ENCODE results near the gene AKR1A1.
"Not testable (repeated sequence)": the region's sequence is repeated elsewhere in the genome, so short reads cannot be mapped to it uniquely, and the experiment has no call there.

The AKR1A1 gene

DNA sequence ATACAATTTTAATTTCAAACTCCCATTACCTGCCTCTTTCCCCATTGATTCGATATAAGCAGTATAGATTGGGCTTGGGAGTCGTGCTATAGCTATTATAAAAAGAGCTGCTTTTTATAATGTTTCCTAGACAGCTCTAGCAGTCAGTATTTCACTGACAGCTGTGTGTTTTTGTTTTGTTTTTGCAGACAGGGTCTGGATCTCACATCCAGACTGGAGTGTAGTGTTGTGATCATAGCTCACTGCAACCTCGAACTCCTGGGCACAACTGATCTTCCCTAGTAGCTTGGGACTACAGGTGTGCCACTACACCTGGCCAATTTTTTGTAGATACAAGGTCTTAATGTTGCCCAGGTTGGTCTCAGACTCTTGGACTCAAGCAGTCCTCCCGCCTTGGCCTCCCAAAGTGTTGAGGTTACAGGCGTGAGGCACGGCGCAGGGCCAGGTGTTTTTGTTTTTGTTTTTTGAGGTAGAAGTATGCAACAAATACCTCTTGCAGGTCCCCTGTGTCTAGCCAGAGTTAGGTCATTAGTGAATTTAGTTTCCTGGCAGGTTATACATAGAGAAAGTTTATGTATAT is 35.0 kb downstream of the AKR1A1 start:
- no peak overlapping the region for H3K27ac ChIP-seq (ENCODE audit: insufficient read depth, low read depth, low read length, poor library complexity, severe bottlenecking)
- H3K4me3 ChIP-seq (ENCODE audit: insufficient read depth, low read depth, low read length) = peak overlapping the region; percentile 100
- 38% methylated on average over 7 of the region's 7 CpGs for WGBS, 2 experiments
- H3K36me3 ChIP-seq (ENCODE audit: control insufficient read depth, insufficient read depth, low read length) = no peaks in the 10 kb centered on the region
- H3K27me3 ChIP-seq (ENCODE audit: control insufficient read depth, insufficient read depth, low read length, poor library complexity, severe bottlenecking) = no peaks in the 10 kb centered on the region
- H3K9me3 ChIP-seq (ENCODE audit: control insufficient read depth, low read length) = no peaks in the 10 kb centered on the region
- H3K4me1 ChIP-seq (ENCODE audit: control insufficient read depth, insufficient read depth, low read length) = no peaks in the 10 kb centered on the region

DNA sequence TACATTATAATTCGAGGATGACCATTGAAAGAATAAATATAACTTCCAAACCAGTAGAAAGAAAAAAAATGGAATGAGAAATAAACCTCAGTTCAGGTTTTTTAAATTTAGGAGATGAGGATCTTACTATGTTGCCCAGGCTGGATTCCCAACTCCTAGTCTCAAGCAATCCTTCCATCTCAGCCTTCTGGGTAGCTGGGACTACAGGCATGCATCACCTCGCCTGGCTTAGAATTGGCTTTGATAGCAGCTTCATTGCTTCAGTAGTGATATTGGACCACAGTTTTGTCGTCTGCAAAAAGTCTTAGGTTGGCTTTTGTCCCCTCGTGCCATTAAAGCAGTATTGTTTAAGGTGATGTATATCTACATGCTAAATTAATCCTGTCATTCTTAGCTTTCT is 36.1 kb downstream of the AKR1A1 start:
- Histone ChIP-seq H3K4me3 (ENCODE audit: insufficient read depth, low read depth, low read length) (peak overlapping the region; percentile 100), H3K36me3 (ENCODE audit: control insufficient read depth, insufficient read depth, low read length) (peaks cover 6% of the 10 kb centered on the region), H3K9me3 (ENCODE audit: control insufficient read depth, low read length) (no peaks in the 10 kb centered on the region), H3K4me1 (ENCODE audit: control insufficient read depth, insufficient read depth, low read length) (no peaks in the 10 kb centered on the region), H3K27me3 (ENCODE audit: control insufficient read depth, insufficient read depth, low read length, poor library complexity, severe bottlenecking) (no peaks in the 10 kb centered on the region), H3K27ac (ENCODE audit: insufficient read depth, low read depth, low read length, poor library complexity, severe bottlenecking) (no peak overlapping the region)
- WGBS, 2 experiments = 84 to 85% methylated on average over 3 to 4 of the region's 4 CpGs

DNA sequence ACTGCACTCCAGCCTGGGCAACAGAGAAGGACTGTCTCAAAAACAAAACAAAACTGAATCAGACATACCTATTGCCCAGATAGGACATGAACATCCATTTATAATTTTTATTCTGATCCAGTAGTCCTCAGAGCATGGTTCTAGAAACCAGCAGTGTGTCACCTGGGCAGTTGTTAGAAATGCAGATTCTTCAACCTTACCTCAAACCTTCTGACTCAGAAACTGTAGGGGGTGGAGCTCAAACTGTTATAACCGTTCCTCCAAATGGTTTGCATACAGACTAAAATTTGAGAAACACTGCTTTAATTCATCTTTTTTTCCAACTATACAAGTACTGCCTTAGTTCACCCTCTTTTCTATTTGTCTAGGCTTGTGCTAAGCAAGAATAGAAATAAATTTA is 39.2 kb downstream of the AKR1A1 start:
- no peaks in the 10 kb centered on the region for H3K4me1 ChIP-seq (ENCODE audit: control insufficient read depth, insufficient read depth, low read length)
- H3K27ac ChIP-seq (ENCODE audit: insufficient read depth, low read depth, low read length, poor library complexity, severe bottlenecking) = no peak overlapping the region
- no peaks in the 10 kb centered on the region for H3K27me3 ChIP-seq (ENCODE audit: control insufficient read depth, insufficient read depth, low read length, poor library complexity, severe bottlenecking)
- 77 to 90% methylated on average over 1 of the region's 1 CpG for WGBS, 2 experiments
- no peaks in the 10 kb centered on the region for H3K9me3 ChIP-seq (ENCODE audit: control insufficient read depth, low read length)
- H3K4me3 ChIP-seq (ENCODE audit: insufficient read depth, low read depth, low read length) = no peak overlapping the region
- H3K36me3 ChIP-seq (ENCODE audit: control insufficient read depth, insufficient read depth, low read length) = peaks cover 18% of the 10 kb centered on the region

DNA sequence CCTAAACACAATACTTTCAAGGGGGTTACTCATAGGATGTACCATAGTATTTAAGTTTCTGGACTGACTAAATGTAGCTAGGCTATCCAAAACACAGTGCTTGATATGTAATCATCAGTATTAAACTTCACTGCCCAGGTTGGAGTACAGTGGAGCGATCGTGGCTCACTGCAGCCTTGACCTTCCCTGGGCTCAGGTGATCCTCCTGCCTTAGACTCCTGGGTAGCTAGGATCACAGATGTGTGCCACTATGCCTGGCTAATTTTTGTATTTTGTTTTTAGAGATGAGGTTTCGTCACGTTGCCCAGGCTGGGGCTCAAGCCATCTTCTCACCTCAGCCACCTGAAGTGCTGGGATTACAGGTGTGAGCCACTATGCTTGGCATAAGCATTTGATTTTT is 43.8 kb downstream of the AKR1A1 start:
- H3K4me3 ChIP-seq (ENCODE audit: insufficient read depth, low read depth, low read length) = no peak overlapping the region
- H3K9me3 ChIP-seq (ENCODE audit: control insufficient read depth, low read length) = no peaks in the 10 kb centered on the region
- no peaks in the 10 kb centered on the region for H3K4me1 ChIP-seq (ENCODE audit: control insufficient read depth, insufficient read depth, low read length)
- no peak overlapping the region for H3K27ac ChIP-seq (ENCODE audit: insufficient read depth, low read depth, low read length, poor library complexity, severe bottlenecking)
- WGBS, 2 experiments = 94 to 95% methylated on average over 4 of the region's 4 CpGs
- peaks cover 42% of the 10 kb centered on the region for H3K36me3 ChIP-seq (ENCODE audit: control insufficient read depth, insufficient read depth, low read length)
- no peaks in the 10 kb centered on the region for H3K27me3 ChIP-seq (ENCODE audit: control insufficient read depth, insufficient read depth, low read length, poor library complexity, severe bottlenecking)

DNA sequence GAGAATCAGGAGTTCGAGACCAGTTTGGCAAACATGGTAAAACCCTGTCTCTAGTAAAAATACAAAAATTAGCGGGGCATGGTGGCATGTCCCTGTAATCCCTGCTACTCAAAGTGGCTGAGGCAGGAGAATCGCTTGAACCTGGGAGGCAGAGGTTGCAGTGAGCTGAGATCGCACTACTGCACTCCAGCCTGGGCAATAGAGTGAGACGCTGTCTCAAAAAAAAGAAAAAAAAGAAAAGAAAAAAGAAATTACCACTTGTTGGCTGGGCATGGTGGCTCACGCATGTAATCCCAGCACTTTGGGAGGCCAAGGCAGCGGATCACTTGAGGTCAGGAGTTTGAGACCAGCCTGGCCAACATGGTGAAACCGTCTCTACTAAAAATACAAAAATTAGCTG is 46.1 kb downstream of the AKR1A1 start:
- WGBS, 2 experiments = 94 to 95% methylated on average over 8 of the region's 8 CpGs
- H3K27me3 ChIP-seq (ENCODE audit: control insufficient read depth, insufficient read depth, low read length, poor library complexity, severe bottlenecking); H3K4me3 ChIP-seq (ENCODE audit: insufficient read depth, low read depth, low read length); H3K4me1 ChIP-seq (ENCODE audit: control insufficient read depth, insufficient read depth, low read length); H3K27ac ChIP-seq (ENCODE audit: insufficient read depth, low read depth, low read length, poor library complexity, severe bottlenecking); H3K9me3 ChIP-seq (ENCODE audit: control insufficient read depth, low read length): not testable (repeated sequence)
- H3K36me3 ChIP-seq (ENCODE audit: control insufficient read depth, insufficient read depth, low read length) = peaks cover 35% of the 10 kb centered on the region

DNA sequence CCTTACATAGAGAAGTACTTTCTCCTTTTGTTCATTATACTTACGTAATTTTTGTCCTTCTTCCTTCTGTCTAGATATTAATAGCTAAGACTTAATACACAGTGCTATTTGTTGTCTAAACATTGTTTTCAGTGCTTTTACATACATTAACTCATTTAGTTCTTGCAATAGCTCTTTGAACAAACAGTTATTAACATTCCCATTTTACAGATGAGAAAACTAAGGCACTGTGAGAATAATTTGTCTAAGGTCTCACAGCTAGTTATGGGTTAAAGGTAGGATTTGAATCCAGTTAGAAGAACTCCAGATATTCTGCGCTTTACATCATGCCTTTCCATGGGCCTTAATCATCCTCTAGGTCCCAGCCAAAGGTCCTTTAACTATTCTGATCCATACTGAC is 53.6 kb downstream of the AKR1A1 start:
- Histone ChIP-seq H3K27me3 (ENCODE audit: control insufficient read depth, insufficient read depth, low read length, poor library complexity, severe bottlenecking) (no peaks in the 10 kb centered on the region), H3K4me3 (ENCODE audit: insufficient read depth, low read depth, low read length) (no peak overlapping the region), H3K9me3 (ENCODE audit: control insufficient read depth, low read length) (no peaks in the 10 kb centered on the region), H3K36me3 (ENCODE audit: control insufficient read depth, insufficient read depth, low read length) (peaks cover 26% of the 10 kb centered on the region), H3K27ac (ENCODE audit: insufficient read depth, low read depth, low read length, poor library complexity, severe bottlenecking) (no peak overlapping the region), H3K4me1 (ENCODE audit: control insufficient read depth, insufficient read depth, low read length) (no peaks in the 10 kb centered on the region)
- 88 to 99% methylated on average over 1 to 2 of the region's 2 CpGs for WGBS, 2 experiments

DNA sequence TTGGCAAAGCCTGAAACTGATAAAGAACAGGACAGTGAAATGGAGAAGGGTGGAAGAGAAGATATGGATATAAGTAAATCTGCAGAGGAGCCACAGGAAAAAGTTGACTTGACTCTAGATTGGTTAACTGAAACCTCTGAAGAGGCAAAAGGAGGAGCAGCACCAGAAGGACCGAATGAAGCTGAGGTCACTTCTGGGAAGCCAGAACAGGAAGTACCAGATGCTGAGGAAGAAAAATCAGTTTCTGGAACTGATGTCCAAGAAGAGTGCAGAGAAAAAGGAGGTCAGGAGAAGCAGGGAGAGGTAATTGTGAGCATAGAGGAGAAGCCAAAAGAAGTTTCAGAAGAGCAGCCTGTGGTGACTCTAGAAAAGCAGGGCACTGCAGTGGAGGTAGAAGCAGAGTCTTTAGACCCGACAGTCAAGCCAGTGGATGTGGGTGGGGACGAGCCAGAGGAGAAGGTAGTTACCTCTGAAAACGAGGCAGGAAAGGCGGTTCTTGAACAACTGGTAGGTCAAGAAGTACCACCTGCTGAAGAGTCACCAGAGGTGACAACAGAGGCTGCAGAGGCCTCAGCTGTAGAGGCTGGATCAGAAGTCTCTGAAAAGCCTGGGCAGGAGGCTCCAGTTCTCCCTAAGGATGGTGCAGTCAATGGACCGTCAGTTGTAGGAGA is 56.9 kb downstream of the AKR1A1 start:
- Histone ChIP-seq H3K9me3 (ENCODE audit: control insufficient read depth, low read length) (no peaks in the 10 kb centered on the region), H3K27me3 (ENCODE audit: control insufficient read depth, insufficient read depth, low read length, poor library complexity, severe bottlenecking) (no peaks in the 10 kb centered on the region), H3K36me3 (ENCODE audit: control insufficient read depth, insufficient read depth, low read length) (peaks cover 48% of the 10 kb centered on the region), H3K4me3 (ENCODE audit: insufficient read depth, low read depth, low read length) (no peak overlapping the region), H3K4me1 (ENCODE audit: control insufficient read depth, insufficient read depth, low read length) (no peaks in the 10 kb centered on the region), H3K27ac (ENCODE audit: insufficient read depth, low read depth, low read length, poor library complexity, severe bottlenecking) (no peak overlapping the region)
- 87 to 88% methylated on average over 6 of the region's 6 CpGs for WGBS, 2 experiments

DNA sequence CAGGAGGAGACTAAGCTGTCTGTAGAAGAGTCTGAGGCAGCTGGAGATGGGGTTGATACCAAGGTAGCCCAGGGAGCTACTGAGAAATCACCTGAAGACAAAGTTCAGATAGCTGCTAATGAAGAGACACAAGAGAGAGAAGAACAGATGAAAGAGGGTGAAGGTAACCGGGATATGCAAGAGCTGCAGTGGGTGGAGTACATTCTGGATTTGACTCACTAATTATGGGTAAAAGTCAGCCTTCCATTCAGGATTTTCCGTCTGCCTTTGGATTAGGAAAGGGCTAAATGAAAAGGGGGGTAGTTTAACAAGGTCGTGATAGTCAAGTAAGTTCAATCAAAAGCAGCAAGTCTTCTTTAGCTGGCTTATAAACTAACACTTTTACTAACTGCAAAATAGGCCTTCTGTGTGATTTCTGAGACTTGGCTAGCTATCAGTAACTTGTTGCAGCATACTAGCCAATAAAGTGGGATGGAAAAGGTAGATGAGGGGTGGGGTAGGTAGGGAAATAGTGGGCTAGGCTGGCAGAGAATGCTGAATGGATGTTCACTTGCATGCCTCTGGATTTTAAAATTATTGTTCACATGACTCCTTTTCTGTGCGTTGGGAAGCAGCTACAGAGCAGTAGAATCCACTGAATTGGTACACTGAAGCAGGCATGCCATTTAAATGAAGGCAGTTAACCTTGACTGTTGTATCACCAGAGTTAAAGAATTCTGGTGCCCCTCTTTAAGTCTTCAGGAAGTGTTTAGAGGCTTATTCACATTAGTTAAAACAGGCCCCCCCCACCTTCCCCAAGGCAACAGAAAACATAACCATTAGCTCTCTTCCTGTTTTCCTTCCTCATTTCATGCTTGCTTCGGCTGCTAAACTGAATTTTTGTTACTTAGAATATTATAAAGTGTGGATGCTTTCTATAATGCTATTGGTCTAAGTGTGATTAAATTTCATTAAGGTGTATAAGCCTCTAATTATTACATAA is 57.8 kb downstream of the AKR1A1 start:
- no peak overlapping the region for H3K4me3 ChIP-seq (ENCODE audit: insufficient read depth, low read depth, low read length)
- no peaks in the 10 kb centered on the region for H3K9me3 ChIP-seq (ENCODE audit: control insufficient read depth, low read length)
- H3K36me3 ChIP-seq (ENCODE audit: control insufficient read depth, insufficient read depth, low read length) = peaks cover 50% of the 10 kb centered on the region
- WGBS, 2 experiments = 94 to 98% methylated on average over 4 of the region's 5 CpGs
- no peaks in the 10 kb centered on the region for H3K4me1 ChIP-seq (ENCODE audit: control insufficient read depth, insufficient read depth, low read length)
- H3K27ac ChIP-seq (ENCODE audit: insufficient read depth, low read depth, low read length, poor library complexity, severe bottlenecking) = no peak overlapping the region
- no peaks in the 10 kb centered on the region for H3K27me3 ChIP-seq (ENCODE audit: control insufficient read depth, insufficient read depth, low read length, poor library complexity, severe bottlenecking)

DNA sequence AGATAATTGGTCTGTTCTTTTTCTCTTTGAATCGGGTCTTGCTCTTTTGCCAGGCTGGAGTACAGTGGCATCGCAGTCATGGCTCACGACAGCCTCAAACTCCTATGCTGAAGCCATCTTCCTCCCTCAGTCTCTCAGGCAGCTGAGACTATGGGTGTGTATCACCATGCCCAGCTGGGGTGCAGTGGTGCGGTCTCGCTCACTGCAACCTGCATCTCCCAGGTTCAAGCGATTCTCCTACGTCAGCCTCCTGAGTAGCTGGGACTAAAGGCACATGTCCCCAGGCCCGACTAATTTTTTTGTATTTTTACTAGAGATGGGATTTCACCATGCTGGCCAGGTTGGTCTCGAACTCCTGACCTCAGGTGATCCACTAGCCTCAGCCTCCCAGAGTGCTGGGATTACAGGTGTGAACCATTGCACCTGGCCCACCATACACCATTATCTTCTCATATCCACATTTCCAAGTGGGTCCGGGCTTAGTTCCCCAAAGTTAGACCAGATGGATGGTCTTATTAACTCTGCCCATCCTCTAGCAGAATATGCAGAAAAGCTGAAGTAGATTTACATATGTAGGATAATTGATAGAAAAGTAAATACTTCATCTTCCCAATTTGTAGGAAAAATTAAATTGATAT is 60.1 kb downstream of the AKR1A1 start:
- H3K27me3 ChIP-seq (ENCODE audit: control insufficient read depth, insufficient read depth, low read length, poor library complexity, severe bottlenecking) = no peaks in the 10 kb centered on the region
- no peaks in the 10 kb centered on the region for H3K9me3 ChIP-seq (ENCODE audit: control insufficient read depth, low read length)

More for the DNA sequence above, 60.1 kb downstream of the AKR1A1 start:
- Histone ChIP-seq H3K36me3 (ENCODE audit: control insufficient read depth, insufficient read depth, low read length) (peaks cover 69% of the 10 kb centered on the region), H3K27ac (ENCODE audit: insufficient read depth, low read depth, low read length, poor library complexity, severe bottlenecking) (no peak overlapping the region), H3K4me1 (ENCODE audit: control insufficient read depth, insufficient read depth, low read length) (no peaks in the 10 kb centered on the region), H3K4me3 (ENCODE audit: insufficient read depth, low read depth, low read length) (no peak overlapping the region)
- WGBS, 2 experiments = 91 to 97% methylated on average over 10 of the region's 10 CpGs
